SIG-M5 treated with dmso at 0.1 percent for 504 hours (cell line): ENCODE results near the gene POM121C.
"Not testable (repeated sequence)": the region's sequence is repeated elsewhere in the genome, so short reads cannot be mapped to it uniquely, and the experiment has no call there.

Experiments
- DNase-seq: peaks from one replicate; lab custom pipeline; 2025; ENCODE audit not compliant: unreplicated experiment; lab: John Stamatoyannopoulos, UW

The POM121C gene

DNA sequence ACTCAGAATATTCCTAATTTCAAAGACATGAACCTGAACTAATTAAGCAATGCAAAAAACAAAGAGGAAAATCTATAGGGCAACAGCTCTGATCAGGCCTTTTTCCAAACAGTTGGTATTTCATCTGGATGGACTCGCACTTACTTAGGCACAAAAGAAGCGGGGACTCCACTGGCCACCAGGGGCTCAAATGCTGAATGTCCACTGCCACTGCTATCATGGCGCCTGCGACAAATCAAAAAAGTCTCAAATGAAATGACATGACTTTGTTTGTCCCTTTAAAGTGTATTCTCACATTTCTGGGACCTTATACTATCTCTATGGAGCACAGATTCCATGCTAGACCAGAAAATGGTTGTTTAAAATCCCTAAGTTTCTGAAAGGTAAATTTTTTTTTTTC, 47.1 kb downstream of the POM121C start:
- not testable (repeated sequence) for DNase-seq

- not testable (repeated sequence) for DNase-seq
Observed at GRCh38 chr7:75423481-75423880, 62.6 kb downstream of the POM121C start.

- DNase-seq: not testable (repeated sequence)
Observed at GRCh38 chr7:75421798-75422710, 64.0 kb downstream of the POM121C start.

- DNase-seq: not testable (repeated sequence)
Observed at GRCh38 chr7:75420152-75420551, 65.9 kb downstream of the POM121C start.

- not testable (repeated sequence) for DNase-seq
Observed at GRCh38 chr7:75419693-75420092, 66.4 kb downstream of the POM121C start.

GRCh38 chr7:75419210-75419609, 66.9 kb downstream of the POM121C start:
- not testable (repeated sequence) for DNase-seq

GRCh38 chr7:75418292-75418858, 67.7 kb downstream of the POM121C start:
- DNase-seq: not testable (repeated sequence)

- not testable (repeated sequence) for DNase-seq
Observed at GRCh38 chr7:75416787-75417186, 69.3 kb downstream of the POM121C start.

DNA sequence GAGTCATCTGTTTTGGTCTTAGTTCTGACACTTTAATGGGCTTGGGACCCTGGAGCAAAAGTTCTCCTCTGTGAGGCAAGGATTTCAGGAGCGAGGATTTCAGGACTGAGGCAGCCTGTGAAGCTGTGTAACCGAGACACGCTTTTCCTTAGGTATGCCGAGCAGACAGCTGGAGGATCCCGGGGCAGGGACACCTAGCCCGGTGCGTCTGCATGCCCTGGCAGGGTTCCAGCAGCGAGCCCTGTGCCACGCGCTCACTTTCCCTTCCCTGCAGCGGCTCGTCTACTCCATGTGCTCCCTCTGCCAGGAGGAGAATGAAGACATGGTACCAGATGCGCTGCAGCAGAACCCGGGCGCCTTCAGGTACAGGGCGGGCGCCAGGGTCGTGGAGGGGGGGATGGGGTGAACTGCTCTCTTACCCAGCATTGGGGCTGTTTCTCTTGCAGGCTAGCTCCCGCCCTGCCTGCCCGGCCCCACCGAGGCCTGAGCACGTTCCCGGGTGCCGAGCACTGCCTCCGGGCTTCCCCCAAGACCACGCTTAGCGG, 70.2 kb downstream of the POM121C start:
- not testable (repeated sequence) for DNase-seq

GRCh38 chr7:75415428-75415817, 70.7 kb downstream of the POM121C start:
- DNase-seq: not testable (repeated sequence)

DNA sequence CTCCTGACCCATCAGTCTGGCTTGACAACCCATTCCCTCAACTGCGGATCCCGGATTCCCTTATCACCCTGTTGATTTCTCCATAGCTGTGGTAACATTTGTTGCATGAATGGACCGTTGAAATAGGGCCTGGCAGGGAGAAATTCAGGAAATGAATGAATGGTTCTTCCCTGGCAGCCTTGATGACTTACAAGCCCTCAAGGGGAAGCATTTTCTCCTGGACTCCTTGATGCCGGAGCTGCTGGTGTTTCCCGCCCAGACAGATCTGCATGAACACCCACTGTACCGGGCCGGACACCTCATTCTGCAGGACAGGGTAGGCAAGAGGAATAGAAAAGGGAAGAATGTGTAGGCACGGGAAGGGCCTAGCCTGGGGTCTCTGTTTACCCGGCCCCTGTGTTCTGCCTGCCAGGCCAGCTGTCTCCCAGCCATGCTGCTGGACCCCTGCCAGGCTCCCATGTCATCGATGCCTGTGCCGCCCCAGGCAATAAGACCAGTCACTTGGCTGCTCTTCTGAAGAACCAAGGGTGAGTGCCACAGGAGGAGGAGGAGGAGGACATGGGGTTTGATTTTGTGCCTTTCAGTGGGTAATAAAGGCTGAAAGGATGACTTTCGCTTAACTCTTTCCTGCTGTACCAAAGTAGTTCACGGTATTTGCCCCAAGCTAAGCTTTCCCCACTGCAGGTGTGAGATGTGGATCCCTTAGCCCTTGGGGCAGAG, 71.2 kb downstream of the POM121C start:
- DNase-seq: not testable (repeated sequence)

GRCh38 chr7:75414204-75414603, 71.9 kb downstream of the POM121C start:
- not testable (repeated sequence) for DNase-seq

DNA sequence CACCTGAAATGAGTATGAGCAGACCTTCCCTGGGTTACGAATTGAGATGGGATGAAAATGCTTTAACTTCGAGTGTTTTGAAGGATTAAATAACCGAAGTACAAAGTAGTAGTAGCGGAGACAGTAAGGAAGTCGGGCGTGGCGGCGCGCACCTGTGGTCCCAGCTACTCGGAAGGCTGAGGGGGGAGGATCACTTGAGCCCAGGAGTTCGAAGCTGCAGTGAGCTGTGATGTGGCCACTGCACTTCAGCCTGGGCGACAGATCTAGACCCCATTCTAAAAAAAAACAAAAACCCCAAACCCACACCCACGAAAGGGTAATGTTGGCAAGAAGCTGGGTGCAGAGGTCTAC, 75.3 kb downstream of the POM121C start:
- DNase-seq: not testable (repeated sequence)

DNA sequence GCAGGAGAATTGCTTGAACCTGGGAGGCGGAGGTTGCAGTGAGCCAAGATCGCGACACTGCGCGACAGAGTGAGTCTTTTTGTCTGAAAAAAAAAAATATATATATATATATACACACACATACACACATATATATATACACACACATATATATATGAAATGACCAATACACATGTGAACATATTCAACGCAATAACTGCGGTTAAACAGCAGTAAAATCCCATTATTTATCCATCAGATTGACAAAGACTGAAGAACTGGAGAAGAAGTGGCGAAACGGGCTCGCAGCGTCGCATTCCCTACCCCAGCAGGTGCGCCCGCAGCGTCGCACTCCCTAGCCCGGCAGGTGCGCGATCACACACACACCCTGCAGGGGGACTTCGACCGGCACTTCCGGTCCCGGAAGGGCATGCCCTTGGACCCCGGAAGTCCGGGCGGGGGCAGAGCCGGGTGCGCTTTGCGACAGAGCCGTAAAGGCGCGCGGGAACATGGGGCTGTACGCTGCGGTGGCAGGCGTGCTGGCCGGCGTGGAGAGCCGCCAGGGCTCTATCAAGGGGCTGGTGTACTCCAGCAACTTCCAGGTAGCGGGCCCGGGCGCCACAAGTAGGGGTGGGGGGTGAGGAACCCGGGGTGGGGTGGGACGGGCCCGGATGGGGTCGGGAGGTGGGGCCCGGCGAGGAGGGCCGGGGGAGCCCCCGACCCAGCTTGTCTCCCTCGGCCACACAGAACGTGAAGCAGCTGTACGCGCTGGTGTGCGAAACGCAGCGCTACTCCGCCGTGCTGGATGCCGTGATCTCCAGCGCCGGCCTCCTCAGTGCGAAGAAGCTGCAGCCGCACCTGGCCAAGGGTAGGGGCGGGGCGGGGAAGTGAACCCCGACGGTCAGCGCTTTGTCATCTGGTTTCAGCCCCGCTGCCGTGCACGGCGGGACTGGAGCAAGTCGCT, 75.9 kb downstream of the POM121C start:
- DNase-seq: not testable (repeated sequence)

- DNase-seq: not testable (repeated sequence)
Observed at GRCh38 chr7:75404663-75405062, 81.4 kb downstream of the POM121C start.

- DNase-seq: not testable (repeated sequence)
Observed at GRCh38 chr7:75403455-75404443, 82.3 kb downstream of the POM121C start.

GRCh38 chr7:75400575-75400974, 85.5 kb downstream of the POM121C start:
- DNase-seq: not testable (repeated sequence)

- not testable (repeated sequence) for DNase-seq
Observed at GRCh38 chr7:75398771-75399700, 87.1 kb downstream of the POM121C start.
